AG09309 (cell line): ENCODE data around the gene AMPH.
A peak's percentile ranks its signal among the peaks of the same experiment; 100 is the strongest.

Experiments
- DNase-seq: peaks from one replicate; pipeline ENCODE4 v3.0.0-alpha.2; 2010; ENCODE audit warnings: low read depth
- H3K4me3 ChIP-seq: 2 replicates; pipeline ENCODE4 v1.5.1; 2011; ENCODE audit warnings: mild to moderate bottlenecking, low read depth, low read length, moderate library complexity; ENCODE audit not compliant: control insufficient read depth
- CTCF ChIP-seq: IDR thresholded peaks from 2 replicates; pipeline ENCODE4 v1.5.1; 2011; ENCODE audit warnings: mild to moderate bottlenecking, low read depth, low read length, inconsistent platforms; ENCODE audit not compliant: insufficient read depth, control insufficient read depth; ENCODE audit errors: missing control alignments

Gene AMPH

DNA sequence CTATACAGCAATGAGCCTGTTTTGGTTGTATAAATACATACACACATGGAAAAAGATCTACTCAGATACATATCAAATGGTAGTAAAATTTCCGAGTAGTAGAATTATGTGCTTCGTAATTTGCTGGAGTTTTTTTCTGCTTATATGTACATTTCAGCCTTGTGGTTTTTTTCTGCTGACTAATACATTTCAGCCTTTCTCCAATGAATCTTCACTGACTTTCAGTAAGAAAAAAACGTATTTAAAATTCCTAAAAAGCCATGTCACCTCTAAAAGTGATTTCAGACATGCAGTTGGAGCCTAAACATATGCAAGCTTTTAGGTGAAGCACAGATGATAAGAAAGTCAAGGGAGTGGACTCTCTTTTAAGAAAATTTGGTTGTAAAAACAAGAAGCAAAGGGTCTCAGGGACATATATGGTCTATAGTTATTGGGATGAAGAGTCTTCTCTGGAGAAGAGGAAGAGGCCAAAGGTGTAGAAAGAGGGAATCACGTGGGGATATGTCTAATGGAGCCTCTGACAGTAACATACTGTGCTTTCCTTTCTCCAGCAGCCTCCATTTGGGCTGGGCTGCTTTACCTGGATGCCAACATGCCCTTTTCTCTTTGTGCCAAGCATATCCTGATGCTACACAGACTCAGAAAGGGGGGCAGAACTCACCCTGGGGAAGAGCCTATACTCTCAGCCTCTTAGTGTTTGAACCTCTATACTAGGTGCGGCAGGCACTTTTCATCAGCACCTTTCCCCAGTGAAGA is 2.4 kb downstream of the AMPH start:
- TF ChIP-seq CTCF = no peak
- no peak overlapping the region for H3K4me3 ChIP-seq
- DNase-seq = peak; percentile 52

DNA sequence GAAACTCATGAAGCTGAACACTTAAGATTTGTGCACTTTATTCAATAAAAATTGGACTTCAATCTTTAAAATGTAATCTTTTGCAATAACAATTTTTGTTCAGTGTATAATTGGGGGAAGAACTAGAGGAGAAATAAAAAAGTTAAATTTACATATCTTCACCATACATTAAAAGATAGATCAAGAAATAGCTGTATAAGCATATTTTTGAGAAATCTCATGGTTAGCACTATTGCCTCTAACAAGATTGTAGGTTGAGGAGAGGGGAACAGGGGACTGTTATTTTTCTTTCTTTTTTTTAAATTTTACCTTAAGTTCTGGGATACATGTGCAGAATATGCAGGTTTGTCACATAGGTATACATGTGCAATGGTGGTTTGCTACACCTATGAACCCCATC is 5.3 kb downstream of the AMPH start:
- no peak for DNase-seq
- no peak for TF ChIP-seq CTCF
- H3K4me3 ChIP-seq = no peak overlapping the region

GRCh38 chr7:38615665-38616064 is 15.5 kb downstream of the AMPH start:
- TF ChIP-seq CTCF = no peak
- no peak for DNase-seq
- no peak overlapping the region for H3K4me3 ChIP-seq

- no peak for DNase-seq
- no peak for TF ChIP-seq CTCF
- H3K4me3 ChIP-seq = no peak overlapping the region
Observed at GRCh38 chr7:38607466-38607865, 23.7 kb downstream of the AMPH start.

GRCh38 chr7:38600741-38601140 is 30.4 kb downstream of the AMPH start:
- H3K4me3 ChIP-seq = no peak overlapping the region
- TF ChIP-seq CTCF = no peak
- no peak for DNase-seq

GRCh38 chr7:38594949-38595348 is 36.2 kb downstream of the AMPH start:
- H3K4me3 ChIP-seq = no peak overlapping the region
- TF ChIP-seq CTCF = no peak
- DNase-seq = no peak
